ENCODE data around the gene ABCA13. TPM values are rescaled to one million over a fixed set of nuclear protein-coding genes. Genes with fewer than 3 reads are reported as not detected.
A peak's percentile ranks its signal among the peaks of the same experiment; 100 is the strongest.
"Not testable (repeated sequence)": the region's sequence is repeated elsewhere in the genome, so short reads cannot be mapped to it uniquely, and the experiment has no call there.

Gene ABCA13, protein sequence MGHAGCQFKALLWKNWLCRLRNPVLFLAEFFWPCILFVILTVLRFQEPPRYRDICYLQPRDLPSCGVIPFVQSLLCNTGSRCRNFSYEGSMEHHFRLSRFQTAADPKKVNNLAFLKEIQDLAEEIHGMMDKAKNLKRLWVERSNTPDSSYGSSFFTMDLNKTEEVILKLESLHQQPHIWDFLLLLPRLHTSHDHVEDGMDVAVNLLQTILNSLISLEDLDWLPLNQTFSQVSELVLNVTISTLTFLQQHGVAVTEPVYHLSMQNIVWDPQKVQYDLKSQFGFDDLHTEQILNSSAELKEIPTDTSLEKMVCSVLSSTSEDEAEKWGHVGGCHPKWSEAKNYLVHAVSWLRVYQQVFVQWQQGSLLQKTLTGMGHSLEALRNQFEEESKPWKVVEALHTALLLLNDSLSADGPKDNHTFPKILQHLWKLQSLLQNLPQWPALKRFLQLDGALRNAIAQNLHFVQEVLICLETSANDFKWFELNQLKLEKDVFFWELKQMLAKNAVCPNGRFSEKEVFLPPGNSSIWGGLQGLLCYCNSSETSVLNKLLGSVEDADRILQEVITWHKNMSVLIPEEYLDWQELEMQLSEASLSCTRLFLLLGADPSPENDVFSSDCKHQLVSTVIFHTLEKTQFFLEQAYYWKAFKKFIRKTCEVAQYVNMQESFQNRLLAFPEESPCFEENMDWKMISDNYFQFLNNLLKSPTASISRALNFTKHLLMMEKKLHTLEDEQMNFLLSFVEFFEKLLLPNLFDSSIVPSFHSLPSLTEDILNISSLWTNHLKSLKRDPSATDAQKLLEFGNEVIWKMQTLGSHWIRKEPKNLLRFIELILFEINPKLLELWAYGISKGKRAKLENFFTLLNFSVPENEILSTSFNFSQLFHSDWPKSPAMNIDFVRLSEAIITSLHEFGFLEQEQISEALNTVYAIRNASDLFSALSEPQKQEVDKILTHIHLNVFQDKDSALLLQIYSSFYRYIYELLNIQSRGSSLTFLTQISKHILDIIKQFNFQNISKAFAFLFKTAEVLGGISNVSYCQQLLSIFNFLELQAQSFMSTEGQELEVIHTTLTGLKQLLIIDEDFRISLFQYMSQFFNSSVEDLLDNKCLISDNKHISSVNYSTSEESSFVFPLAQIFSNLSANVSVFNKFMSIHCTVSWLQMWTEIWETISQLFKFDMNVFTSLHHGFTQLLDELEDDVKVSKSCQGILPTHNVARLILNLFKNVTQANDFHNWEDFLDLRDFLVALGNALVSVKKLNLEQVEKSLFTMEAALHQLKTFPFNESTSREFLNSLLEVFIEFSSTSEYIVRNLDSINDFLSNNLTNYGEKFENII (N-terminal part only)
- 0.17 and 0.29 TPM in 2 replicates for total RNA-seq (2014; rRNA removed; shearing (Covaris generic))

DNA sequence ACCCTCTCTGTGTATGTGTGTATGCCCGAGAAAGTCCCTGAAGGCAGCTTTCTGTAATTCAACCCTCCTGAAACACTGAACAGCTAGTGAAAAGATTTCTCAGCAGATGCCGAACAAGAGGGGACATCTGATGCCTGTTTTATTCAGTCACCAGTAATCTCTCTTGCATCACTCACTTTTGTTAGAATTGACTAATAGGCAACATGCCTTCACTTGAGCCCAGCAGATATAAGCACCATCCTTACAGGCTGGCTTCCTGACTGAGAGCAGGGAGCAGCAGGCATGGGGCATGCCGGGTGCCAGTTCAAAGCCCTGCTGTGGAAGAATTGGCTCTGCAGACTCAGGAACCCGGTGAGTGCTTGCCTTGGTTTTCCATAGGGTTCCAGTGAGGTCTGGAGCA lies at the start of gene ABCA13:
TSS of gene ABCA13 (plus strand) at position 257 of the 400 bp plus-strand sequence. CDS start at position 283, 26 bp downstream.
- peak; percentile 48 for DNase-seq (ENCODE audit: low spot score)

DNA sequence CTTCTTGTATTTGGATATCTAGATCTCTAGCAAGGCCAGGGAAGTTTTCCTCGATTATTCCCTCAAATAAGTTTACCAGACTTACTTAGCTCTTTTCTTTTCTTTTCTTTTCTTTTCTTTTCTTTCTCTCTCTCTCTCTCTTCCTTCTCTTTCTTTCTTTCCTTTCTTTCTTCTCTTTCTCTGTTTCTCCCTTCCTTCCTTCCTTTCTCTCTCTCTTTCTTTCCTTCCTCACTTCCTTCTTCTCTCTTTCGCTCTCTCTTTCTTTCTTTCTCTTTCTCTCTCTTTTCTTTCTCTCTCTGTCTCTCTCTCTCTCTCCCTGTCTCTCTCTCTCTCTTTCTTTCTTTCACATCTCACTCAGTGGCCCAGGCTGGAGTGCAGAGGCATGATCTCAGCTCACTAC lies 45.2 kb upstream of the ABCA13 start:
- no peak for DNase-seq (ENCODE audit: low spot score)

DNA sequence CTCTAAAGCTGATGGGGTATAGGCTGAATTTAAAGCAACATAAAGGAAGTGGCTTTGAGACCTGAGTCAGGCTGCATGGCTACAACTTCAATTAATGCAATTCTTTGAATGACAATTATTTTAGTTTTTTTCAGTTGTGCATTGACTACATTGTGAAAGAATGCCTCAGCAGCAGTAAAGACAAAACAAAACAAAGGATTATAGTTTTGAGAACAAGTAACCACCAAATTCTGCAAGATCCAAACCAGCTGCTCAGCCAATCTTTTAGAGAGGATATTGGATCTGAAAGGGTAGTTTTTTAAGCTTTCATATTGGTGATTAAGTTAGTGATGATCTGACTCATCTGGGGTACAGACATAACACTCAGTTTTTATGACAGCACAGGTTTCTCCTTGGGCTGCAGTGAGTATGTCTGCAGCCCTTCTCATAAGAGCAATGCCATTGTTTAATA lies 40.6 kb upstream of the ABCA13 start:
- no peak for DNase-seq (ENCODE audit: low spot score)

DNA sequence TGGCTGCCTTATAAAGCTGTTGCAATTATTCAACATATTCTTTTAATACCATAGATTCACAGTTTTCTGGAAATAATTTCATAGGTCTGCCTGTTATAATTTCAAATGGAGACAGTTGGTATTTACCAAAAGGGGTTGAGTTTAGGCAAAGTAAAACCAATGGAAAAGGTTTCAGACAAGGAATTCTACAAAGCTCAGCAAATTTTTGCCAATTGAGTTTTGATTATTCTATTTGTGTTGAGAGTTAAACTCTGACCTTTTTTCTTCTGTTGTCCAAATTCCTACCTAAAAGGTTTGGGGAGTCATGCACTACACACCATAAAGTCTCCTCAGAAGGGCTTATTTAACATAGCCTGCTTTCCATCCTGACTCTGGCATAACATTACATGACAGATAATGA lies 38.5 kb upstream of the ABCA13 start:
- DNase-seq (ENCODE audit: low spot score): no peak

DNA sequence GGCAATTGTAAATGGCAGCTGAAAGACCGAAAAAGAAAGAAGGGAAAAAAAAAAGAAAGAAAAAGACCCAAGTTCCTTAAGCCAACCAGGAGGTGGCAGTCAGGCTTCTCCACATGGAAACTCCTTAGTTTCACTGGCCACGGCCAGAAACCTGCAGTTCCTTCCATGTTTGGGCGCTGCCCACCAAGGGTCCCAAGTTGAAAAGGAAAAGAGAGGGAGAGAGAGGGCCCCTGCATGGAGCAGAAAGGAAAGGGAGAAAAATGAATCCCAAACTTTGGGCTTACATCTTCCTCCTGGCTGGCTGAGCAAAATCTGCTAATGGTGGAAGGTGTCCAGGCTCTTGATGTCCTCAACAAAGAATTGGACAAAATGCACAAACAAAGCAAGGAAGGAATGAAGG lies 31.8 kb upstream of the ABCA13 start:
- peak; percentile 69 for DNase-seq (ENCODE audit: low spot score)

DNA sequence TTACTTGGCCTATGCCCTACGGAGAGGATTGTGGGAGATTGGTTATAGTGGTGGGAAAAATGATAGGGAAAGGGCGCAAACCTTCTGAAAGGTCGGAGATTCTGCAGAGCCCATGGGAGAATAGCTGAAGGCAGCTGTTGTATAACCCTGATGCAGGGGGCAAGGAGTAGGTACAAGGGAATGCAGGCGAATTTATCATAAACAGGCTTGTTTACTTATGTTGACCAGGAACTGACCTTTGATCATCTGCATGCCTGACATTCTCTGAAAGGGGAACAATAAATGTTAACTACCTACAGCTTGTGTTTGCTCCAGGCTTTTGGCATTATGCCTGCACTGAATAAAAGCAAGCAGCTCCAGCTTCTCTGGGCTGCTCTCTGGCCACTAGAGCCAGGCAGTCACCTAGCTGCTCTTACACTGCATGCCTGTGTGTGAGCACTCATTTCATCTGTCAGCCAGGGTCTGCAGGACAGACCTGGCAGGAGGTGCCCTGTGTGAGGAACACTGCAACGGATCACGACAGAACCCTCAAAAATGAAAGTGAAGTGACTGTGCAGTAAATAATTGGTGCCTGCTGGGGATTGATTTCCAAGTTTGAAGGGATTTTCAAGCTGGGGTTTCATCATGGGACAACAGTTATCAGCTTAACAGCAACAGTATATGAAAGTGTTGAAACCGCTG lies 31.1 kb upstream of the ABCA13 start:
- DNase-seq (ENCODE audit: low spot score): peak; percentile 68

DNA sequence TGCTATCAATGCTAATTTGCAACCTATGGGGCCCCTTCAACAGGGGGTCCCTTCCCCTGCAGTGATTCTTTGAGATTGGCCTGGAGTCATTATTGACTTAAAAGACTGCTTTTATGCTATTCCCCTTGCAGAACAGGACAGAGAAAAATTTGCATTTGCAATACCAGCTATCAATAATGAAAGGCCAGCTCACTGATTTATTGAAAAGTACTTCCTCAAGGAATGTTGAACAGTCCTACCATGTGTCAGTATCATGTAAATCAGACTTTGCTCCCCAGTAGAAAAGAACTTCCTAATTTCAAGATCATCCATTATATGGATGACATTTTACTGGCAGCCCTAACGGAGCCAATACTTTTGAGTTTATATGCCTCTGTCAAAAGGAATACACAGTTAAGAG lies 29.7 kb upstream of the ABCA13 start:
- no peak for DNase-seq (ENCODE audit: low spot score)

DNA sequence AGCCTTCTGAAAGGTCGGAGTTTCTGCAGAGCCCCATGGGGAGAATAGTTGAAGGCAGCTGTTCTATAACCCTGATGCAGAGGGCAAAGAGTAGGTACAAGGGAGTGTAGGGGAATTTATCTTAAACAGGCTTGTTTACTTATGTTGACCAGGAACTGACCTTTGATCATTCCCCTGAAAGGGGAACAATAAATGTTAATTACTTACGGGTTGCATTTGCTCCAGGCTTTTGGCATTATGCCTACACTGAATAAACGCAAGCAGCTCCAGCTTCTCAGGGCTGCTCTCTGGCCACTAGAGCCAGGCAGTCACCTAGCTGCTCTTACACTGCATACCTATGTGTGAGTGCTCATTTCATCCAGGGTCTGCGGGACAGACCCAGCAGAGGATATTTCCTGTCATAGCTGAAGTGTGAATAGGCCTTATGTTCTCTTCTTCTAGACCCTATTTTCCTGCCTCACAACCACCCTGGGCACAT lies 26.9 kb upstream of the ABCA13 start:
- DNase-seq (ENCODE audit: low spot score): peak; percentile 34

DNA sequence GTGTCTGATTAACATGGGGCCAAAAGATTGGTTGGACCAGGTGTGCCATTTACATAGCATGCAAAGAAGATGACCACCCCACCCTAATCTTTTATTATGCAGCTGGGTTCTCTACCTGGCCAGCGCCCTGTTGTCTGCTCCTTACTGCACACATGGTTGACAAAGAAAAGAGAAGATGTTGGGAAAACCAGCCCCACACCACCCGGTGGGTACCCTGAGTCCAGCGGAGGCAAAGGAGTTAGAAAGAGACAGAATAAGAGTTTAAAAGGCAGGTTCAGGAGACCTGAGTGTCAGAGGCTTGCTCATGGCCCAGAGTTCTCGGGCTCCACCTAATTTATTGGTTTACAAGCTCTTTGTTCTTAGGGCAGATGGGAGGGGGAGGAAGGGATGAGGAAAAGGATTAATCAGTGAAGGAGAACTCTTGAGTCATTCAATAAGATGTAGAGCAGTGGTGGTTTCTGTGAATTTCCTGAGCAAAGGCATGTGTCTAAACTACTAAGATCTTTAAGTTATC lies 24.1 kb upstream of the ABCA13 start:
- no peak for DNase-seq (ENCODE audit: low spot score)

DNA sequence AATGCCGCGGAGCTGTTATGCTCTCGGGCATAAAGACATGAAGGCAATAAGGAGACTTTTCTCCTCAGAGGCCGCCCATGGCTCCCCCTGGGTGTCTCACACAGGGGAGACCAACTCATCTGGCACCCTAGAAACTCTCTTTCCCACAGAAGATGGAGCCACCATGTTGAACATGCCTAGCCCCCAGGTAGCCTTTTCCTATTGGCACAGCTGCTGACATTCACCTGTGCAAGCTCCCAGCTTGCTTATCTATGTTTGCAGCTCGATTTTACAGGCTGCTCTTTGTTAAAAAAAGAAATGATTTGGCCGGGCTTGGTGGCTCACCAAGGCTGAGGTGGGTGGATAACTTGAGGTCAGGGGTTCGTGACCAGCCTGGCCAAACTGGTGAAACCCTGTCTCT lies 23.6 kb upstream of the ABCA13 start:
- not testable (repeated sequence) for DNase-seq (ENCODE audit: low spot score)

DNA sequence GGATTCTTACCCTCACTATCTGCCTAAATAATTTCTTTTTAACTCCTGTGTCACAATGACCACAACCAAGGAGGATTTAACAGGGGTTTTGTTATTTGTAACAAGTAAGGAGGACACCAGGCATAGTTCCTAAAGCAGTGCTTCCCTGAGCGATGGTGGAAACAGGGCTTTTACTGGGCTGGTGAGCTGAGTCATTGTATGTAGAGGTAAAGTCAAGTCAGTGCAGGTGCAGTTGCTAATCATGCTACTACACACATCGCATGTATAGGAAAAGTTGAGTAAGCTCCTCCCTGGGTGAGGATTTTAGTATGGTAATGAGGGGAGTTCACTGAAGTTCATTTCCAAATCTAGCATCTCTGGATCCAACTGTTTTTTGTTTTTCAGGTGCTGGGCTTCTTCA lies 22.9 kb upstream of the ABCA13 start:
- no peak for DNase-seq (ENCODE audit: low spot score)

DNA sequence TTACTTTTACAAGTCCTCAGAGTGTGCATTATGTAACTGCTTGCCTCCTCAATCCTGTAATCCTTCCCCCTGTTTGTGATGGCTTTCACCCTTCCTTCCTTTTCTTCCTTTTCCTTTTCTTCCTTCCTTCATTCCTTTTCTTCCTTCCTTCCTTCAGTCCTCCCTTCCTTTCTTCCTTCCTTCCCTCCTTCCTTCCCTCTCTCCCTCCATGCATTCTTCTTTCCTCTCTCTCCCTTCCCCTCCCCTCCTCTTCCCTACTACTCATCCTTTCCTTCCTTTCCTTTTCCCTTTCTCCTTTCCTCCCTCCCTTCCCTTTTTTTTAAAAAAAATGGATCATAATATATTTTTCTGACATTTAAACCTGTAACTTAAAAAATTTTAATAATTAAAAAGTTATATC lies 22.2 kb upstream of the ABCA13 start:
- no peak for DNase-seq (ENCODE audit: low spot score)

DNA sequence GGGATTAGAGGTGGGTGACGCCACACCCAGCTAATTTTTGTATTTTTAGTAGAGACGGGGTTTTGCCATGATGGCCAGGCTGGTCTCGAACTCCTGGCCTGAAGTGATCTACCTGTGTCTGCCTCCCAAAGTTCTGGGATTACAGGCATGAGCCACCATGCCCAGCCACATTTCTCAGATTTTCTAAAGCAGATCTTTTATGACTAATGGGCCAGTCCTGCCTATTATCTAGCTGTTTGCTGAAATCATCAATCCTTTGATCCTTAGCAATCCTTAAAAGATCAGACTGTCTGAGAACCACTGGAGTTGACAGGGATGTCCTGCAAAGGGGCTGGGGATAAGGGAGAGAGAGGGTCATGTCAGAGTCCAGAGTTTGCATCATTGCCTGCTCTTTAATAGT lies 21.2 kb upstream of the ABCA13 start:
- no peak for DNase-seq (ENCODE audit: low spot score)

DNA sequence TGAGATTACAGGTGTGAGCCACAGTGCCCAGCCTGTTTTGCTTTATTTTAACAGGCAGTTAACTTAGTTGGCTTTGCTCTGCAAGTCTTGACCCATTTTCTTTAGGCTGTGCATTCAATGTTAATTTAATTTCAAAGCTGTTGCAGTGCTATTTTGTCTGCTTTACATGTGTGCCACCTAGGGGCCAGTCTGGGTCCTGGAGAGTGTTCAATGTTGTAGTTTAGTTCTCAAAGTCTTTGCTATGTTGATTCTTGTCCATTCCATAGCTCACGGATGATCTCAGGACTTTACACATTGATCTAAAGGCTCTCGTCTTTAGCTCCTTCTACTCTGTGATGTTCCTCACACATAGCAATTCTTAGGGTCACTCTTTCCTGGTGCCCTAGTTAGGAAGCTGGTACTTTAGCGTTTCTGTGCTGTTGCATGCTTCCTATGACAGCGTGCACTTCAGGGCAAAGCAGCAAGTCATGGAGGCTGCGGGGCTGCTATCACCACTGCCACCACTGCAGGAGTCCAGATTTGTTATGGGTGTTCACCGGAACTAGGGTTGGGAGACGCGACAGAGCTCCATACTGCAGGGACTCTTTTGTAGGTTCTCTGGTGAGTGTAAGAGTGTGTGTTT lies 16.4 kb upstream of the ABCA13 start:
- peak; percentile 72 for DNase-seq (ENCODE audit: low spot score)

DNA sequence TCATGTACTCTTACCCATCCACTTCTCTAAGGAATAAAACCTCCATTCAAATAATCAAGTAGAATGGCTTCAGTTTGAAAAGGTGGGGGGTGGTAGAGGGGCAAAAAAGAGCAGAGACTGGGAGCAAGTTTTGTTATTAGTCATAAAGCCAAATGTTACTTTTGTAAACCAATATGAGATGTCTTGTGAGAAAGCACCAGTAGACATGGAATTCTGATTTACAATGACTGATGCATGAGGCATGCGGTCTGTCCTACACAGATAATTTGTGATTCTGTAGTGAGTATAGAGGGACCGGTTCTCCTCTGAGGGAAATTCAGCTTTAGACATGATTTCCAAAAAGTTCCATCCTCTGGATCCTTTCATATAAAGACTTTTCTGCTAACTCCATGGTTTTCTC lies 12.9 kb upstream of the ABCA13 start:
- DNase-seq (ENCODE audit: low spot score): no peak

DNA sequence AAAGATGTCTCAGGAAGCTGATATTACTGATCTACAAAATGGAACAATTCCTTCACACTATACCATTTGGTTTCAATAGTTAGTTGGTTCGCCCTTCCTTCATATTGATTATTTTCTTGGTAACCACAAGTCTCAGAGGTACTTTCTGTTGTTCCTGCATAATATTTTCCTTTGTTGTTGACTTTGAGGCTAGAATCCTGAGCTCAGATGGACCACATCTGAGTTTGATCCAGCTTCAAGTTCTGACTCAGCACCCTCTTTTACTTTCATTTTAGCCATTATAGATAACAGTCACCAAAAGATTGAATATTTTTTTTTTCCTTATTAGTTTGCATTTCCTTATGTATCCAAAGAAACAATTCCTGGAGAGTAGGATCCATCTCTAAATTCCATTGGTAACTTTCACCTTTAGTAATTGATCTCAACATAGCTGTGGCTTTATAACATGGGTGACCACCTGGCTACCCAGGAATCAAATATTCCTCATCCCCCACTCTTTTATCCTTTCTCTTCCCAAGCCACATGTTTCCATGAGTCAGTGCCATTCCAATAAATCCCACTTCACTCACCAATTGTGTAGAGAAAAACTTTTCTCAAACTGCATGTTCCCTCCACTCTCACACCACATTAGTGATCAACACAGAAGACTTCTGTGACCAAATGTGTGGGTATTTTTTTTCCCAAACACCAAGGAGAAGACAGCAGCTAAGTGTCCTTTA lies 9.7 kb upstream of the ABCA13 start:
- DNase-seq (ENCODE audit: low spot score): no peak

DNA sequence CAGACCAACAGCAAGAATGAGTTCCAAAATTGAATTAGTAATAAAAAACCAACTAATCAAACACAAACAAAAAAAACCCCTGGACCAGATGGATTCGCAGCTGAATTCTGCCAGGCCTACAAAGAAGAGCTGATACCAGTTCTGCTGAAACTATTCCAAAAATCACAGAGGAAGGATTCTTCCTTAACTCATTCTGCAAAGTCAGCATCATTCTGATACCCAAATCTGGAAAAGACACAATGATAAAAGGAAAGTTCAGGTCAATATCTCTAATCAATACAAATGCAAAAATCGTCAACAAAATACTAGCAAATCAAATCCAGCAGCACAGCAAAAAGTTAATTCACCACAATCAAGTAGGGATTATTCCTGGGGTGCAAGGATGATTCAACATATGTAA lies 6.1 kb upstream of the ABCA13 start:
- no peak for DNase-seq (ENCODE audit: low spot score)

DNA sequence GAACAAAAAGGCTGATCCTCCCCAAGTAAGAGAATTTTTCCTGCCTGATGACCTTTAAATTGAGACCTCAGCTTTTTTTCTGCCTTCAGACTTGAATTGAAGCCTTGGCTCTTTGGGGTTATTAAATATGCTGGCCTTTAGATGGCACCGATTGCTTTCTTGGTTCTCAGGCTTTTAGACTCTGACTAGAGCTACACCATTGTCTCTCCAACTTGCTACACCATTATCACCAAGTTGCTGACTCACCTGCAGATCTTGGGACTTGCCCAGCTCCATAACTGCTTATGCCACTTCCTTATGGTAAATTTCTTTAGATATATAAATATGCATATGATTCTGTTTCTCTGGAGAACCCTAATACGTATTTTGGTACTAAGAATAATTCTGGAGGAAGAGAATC lies 3.1 kb upstream of the ABCA13 start:
- peak; percentile 42 for DNase-seq (ENCODE audit: low spot score)

DNA sequence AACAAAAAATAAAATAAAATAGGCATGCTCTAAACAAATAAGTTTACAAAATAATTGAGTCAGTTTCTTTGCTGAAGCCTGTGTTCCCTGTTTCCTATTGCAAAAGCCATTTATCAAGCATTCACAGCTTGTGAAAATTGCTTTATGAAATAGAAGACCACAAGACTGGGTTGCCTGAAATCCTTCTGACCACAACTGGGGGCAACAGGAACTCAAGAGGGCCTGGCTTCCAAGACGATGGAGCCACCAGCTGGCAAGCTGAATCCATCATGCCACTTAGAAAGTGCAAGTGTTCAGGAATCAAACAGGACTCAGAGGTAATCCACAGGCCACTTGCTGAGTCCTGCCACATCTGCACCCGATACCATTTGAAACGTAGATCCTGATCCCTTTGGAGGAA lies 752 bp upstream of the ABCA13 start:
- no peak for DNase-seq (ENCODE audit: low spot score)

DNA sequence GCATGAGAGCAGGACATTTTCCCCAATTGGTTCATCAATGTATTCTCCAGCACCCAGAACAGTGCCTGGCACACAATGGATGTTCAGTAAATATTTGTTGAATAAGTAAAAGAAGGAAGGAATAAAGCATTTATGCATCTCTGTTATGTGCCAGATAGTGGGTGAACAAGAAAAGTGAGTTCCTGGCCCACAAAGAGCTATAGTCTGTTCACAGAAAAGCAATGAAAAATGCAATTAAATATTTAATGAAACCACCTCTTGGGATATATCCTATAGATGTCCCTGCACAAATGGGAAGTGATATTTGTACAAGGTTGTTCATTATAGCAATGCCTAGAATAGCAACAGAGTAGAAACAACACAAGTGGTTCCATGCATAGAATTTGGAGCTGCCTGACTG lies 2.1 kb downstream of the ABCA13 start:
- DNase-seq (ENCODE audit: low spot score): no peak
